Measurements from ENCODE around the gene CD200R1. TPM values are rescaled to one million over a fixed set of nuclear protein-coding genes. Genes with fewer than 3 reads are reported as not detected.

CD200R1 gene
- total and polyA plus RNA-seq, 2 of the 4 experiments (the other 2 are of a cell fraction): under 0.01 to 0.05 TPM

- Histone ChIP-seq H3K9ac (ENCODE audit: low read depth, low read length) (no peak overlapping the region), H4K20me1 (ENCODE audit: insufficient read depth, low read length) (no peaks in the 10 kb centered on the region), H4K91ac (ENCODE audit: insufficient read depth, low read depth, low read length) (no peak overlapping the region), H2AFZ (replicated peaks; ENCODE audit: low read length, poor library complexity) (no peak overlapping the region), H2AK5ac (ENCODE audit: low read depth, low read length) (no peak overlapping the region), H3K23ac (ENCODE audit: low read depth, low read length) (no peak overlapping the region), H2AK9ac (replicated peaks; ENCODE audit: low read depth, low read length, poor library complexity) (no peak overlapping the region), H2BK120ac (ENCODE audit: low read depth, low read length) (no peak overlapping the region), H3K14ac (replicated peaks; ENCODE audit: low read depth, low read length) (no peak overlapping the region), H3K27me3 (ENCODE audit: control insufficient read depth, insufficient read depth, low read length) (no peaks in the 10 kb centered on the region; the same call in 1 of the 2 replicates), H3K4me1 (ENCODE audit: control insufficient read depth, insufficient read depth, low read length) (no peaks in the 10 kb centered on the region), H3K4me2 (ENCODE audit: low read depth, low read length) (no peak overlapping the region), H3K9me3 (ENCODE audit: control insufficient read depth, insufficient read depth, low read length) (peaks cover 4% of the 10 kb centered on the region), H2BK20ac (ENCODE audit: low read depth, low read length) (no peak overlapping the region), H3K4ac (ENCODE audit: low read depth, low read length) (no peak overlapping the region), H3K4me3 (ENCODE audit: insufficient read depth, low read depth, low read length) (no peak overlapping the region), H2BK15ac (ENCODE audit: low read depth, low read length) (no peak overlapping the region), H3K56ac (ENCODE audit: extremely low read depth, insufficient read depth, low read length) (no peak overlapping the region), H2BK5ac (ENCODE audit: low read depth, low read length, poor library complexity, severe bottlenecking) (no peak overlapping the region), H3K27ac (ENCODE audit: insufficient read depth, low read length) (no peak overlapping the region), H3K36me3 (ENCODE audit: control insufficient read depth, insufficient read depth, low read length) (no peaks in the 10 kb centered on the region), H3K9me1 (ENCODE audit: insufficient read depth, low read length) (no peaks in the 10 kb centered on the region), H4K8ac (ENCODE audit: low read depth in 2 of 2, low read length in 2 of 2) (no peak overlapping the region), H3K79me1 (ENCODE audit: low read depth in 1 of 2, low read length in 2 of 2) (no peaks in the 10 kb centered on the region), H4K5ac (ENCODE audit: low read depth, low read length) (no peak overlapping the region), H3K18ac (ENCODE audit: low read depth, low read length) (no peak overlapping the region)
- intact Hi-C loops (cut with micrococcal nuclease) (no loop called here), dilution Hi-C loops (cut with HindIII; ENCODE audit: low sequenced_read_pairs, unreplicated experiment) (no loop called here), in situ Hi-C loops (cut with MboI; ENCODE audit: low sequenced_read_pairs) (no loop called here)
- WGBS, 2 experiments (ENCODE audit: extremely low coverage in 2 of 2, insufficient read length in 1 of 2): no CpG with 5 or more reads among the region's 2 CpGs
- ATAC-seq (ENCODE audit: low read depth) (no peak), DNase-seq (no peak)
- POLR2A ChIA-PET (ENCODE audit: unreplicated experiment): no interaction called here
- no peak for TF ChIP-seq POLR2A (IDR thresholded peaks at IDR 0.05; ENCODE audit: low read depth, low read length)
- TF ChIP-seq SMC3 (IDR thresholded peaks at IDR 0.05; ENCODE audit: low read depth, low read length): no peak
- no peak for TF ChIP-seq USF2 (IDR thresholded peaks at IDR 0.05; ENCODE audit: low read depth, low read length)
- no peak for TF ChIP-seq CTCF (conservative IDR thresholded peaks at IDR 0.05; ENCODE audit: low read depth, low read length)
- no peak for TF ChIP-seq BHLHE40 (IDR thresholded peaks at IDR 0.05; ENCODE audit: low read depth, low read length)
- CTCF ChIA-PET: no interaction called here
- no TSS peak for BruUV-seq (replicated peaks)
Observed at GRCh38 chr3:112875561-112875960, 99.3 kb downstream of the CD200R1 start.
